ENCODE measurements around the gene PLCH1. TPM values are rescaled to one million over a fixed set of nuclear protein-coding genes. Genes with fewer than 3 reads are reported as not detected.

PLCH1 gene
- polyA plus RNA-seq, 1 donor (not counting 4 experiments of a cell fraction or from before 2014, with no cell fraction given), result 0.05 TPM

DNA sequence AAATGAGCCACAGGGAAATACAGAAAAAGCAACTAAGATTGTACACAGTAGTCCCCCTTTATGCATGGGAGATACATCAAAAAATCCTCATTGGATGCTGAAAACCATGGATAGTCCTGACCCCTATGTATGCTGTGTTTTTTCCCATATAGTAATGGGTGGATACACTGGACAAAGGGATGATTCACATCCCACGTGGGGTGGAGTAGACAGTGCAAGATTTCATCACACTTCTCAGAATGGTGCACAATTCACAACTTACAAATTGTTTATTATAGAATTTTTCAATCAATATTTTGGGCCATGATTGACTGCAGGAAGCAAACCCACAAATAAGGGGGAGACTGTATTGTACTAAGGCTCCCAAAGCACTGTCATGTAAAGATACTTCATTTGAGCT is 227.0 kb downstream of the PLCH1 start:
- peaks cover 11% of the 10 kb centered on the region for H3K4me1 ChIP-seq (ENCODE audit: control insufficient read depth, extremely low read depth, insufficient read depth, low read length)
- no peak overlapping the region for H3K27ac ChIP-seq (ENCODE audit: control insufficient read depth, insufficient read depth, low read length)
- no peaks in the 10 kb centered on the region for H3K79me2 ChIP-seq (ENCODE audit: control insufficient read depth, insufficient read depth, low read length)
- no peaks in the 10 kb centered on the region for H3K36me3 ChIP-seq (ENCODE audit: control insufficient read depth in 2 of 2, extremely low read depth in 1 of 2, insufficient read depth in 2 of 2, low read length in 2 of 2)
- H3K4me2 ChIP-seq (ENCODE audit: control insufficient read depth, extremely low read depth, insufficient read depth, low read depth, low read length), result no peak overlapping the region
- H3K9me1 ChIP-seq (ENCODE audit: control insufficient read depth, extremely low read depth, insufficient read depth, low read length), result no peaks in the 10 kb centered on the region
- dilution Hi-C loops (cut with MboI; ENCODE audit: extremely low pct_ligation_motif_present, low sequenced_read_pairs), result no loop called here
- no peaks in the 10 kb centered on the region for H3K9me3 ChIP-seq (ENCODE audit: control insufficient read depth, low read depth, low read length)
- H2AFZ ChIP-seq (ENCODE audit: control insufficient read depth, low read length), result no peak overlapping the region
- no peak overlapping the region for H3K4me3 ChIP-seq (ENCODE audit: control insufficient read depth in 2 of 3, extremely low read depth in 1 of 3, insufficient read depth in 2 of 3, low read depth in 1 of 3, low read length in 3 of 3)
- no peaks in the 10 kb centered on the region for H4K20me1 ChIP-seq (ENCODE audit: control insufficient read depth, extremely low read depth, insufficient read depth, low read length)
- peak; percentile 23 for FAIRE-seq
- no peak for DNase-seq (ENCODE audit: low read depth, low spot score)
- no peak overlapping the region for H3K9ac ChIP-seq (ENCODE audit: control insufficient read depth, extremely low read depth, insufficient read depth, low read length)
- TF ChIP-seq, protein P1, sequence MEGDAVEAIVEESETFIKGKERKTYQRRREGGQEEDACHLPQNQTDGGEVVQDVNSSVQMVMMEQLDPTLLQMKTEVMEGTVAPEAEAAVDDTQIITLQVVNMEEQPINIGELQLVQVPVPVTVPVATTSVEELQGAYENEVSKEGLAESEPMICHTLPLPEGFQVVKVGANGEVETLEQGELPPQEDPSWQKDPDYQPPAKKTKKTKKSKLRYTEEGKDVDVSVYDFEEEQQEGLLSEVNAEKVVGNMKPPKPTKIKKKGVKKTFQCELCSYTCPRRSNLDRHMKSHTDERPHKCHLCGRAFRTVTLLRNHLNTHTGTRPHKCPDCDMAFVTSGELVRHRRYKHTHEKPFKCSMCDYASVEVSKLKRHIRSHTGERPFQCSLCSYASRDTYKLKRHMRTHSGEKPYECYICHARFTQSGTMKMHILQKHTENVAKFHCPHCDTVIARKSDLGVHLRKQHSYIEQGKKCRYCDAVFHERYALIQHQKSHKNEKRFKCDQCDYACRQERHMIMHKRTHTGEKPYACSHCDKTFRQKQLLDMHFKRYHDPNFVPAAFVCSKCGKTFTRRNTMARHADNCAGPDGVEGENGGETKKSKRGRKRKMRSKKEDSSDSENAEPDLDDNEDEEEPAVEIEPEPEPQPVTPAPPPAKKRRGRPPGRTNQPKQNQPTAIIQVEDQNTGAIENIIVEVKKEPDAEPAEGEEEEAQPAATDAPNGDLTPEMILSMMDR (optimal IDR thresholded peaks at IDR 0.05 in 1 of 3, IDR thresholded peaks at IDR 0.05 in 1 of 3, conservative IDR thresholded peaks at IDR 0.05 in 1 of 3; ENCODE audit: extremely low read depth in 1 of 3, insufficient read depth in 2 of 3, low read length in 3 of 3), result no peak
- TF ChIP-seq EZH2 (IDR thresholded peaks at IDR 0.05; ENCODE audit: low read length), result no peak
- no peaks in the 10 kb centered on the region for H3K27me3 ChIP-seq (ENCODE audit: control insufficient read depth, extremely low read depth, insufficient read depth, low read length)

- Histone ChIP-seq H3K9me3 (ENCODE audit: control insufficient read depth, low read depth, low read length) (no peaks in the 10 kb centered on the region), H4K20me1 (ENCODE audit: control insufficient read depth, extremely low read depth, insufficient read depth, low read length) (no peaks in the 10 kb centered on the region), H3K4me3 (ENCODE audit: control insufficient read depth in 2 of 3, extremely low read depth in 1 of 3, insufficient read depth in 2 of 3, low read depth in 1 of 3, low read length in 3 of 3) (no peak overlapping the region), H3K4me1 (ENCODE audit: control insufficient read depth, extremely low read depth, insufficient read depth, low read length) (peaks cover 21% of the 10 kb centered on the region), H2AFZ (ENCODE audit: control insufficient read depth, low read length) (no peak overlapping the region), H3K27me3 (ENCODE audit: control insufficient read depth, extremely low read depth, insufficient read depth, low read length) (no peaks in the 10 kb centered on the region), H3K79me2 (ENCODE audit: control insufficient read depth, insufficient read depth, low read length) (no peaks in the 10 kb centered on the region), H3K4me2 (ENCODE audit: control insufficient read depth, extremely low read depth, insufficient read depth, low read depth, low read length) (no peak overlapping the region), H3K36me3 (ENCODE audit: control insufficient read depth in 2 of 2, extremely low read depth in 1 of 2, insufficient read depth in 2 of 2, low read length in 2 of 2) (no peaks in the 10 kb centered on the region), H3K27ac (ENCODE audit: control insufficient read depth, insufficient read depth, low read length) (no peak overlapping the region), H3K9me1 (ENCODE audit: control insufficient read depth, extremely low read depth, insufficient read depth, low read length) (no peaks in the 10 kb centered on the region), H3K9ac (ENCODE audit: control insufficient read depth, extremely low read depth, insufficient read depth, low read length) (no peak overlapping the region)
- TF ChIP-seq, protein P1 (optimal IDR thresholded peaks at IDR 0.05 in 1 of 3, IDR thresholded peaks at IDR 0.05 in 1 of 3, conservative IDR thresholded peaks at IDR 0.05 in 1 of 3; ENCODE audit: extremely low read depth in 1 of 3, insufficient read depth in 2 of 3, low read length in 3 of 3), result no peak
- TF ChIP-seq EZH2 (IDR thresholded peaks at IDR 0.05; ENCODE audit: low read length), result no peak
- dilution Hi-C loops (cut with MboI; ENCODE audit: extremely low pct_ligation_motif_present, low sequenced_read_pairs), result no loop called here
- FAIRE-seq (no peak), DNase-seq (ENCODE audit: low read depth, low spot score) (no peak)
Measured at GRCh38 chr3:155516439-155516838, 228.4 kb downstream of the PLCH1 start.
